Subcutaneous adipose tissue (tissue), 4 donors: ENCODE results near the gene WDR5B. TPM values are rescaled to one million over a fixed set of nuclear protein-coding genes. Genes with fewer than 3 reads are reported as not detected.

Experiments used
- CTCF ChIP-seq: fragments of 450-650 bp; IDR thresholded peaks from one replicate; pipeline ENCODE4 v1.5.1; 2016; ENCODE audit warnings: low read depth, mild to moderate bottlenecking, control low read depth, antibody characterized with exemption, moderate library complexity
- total RNA-seq, 4 donors: library from RNA; depleted of rRNA; stranded (reverse); fragments of >200 nt; gene quantifications; one replicate each; pipeline ENCODE4 v1.1.0, GENCODE V29; 2016

Gene WDR5B
- total RNA-seq, 4 donors from 2014 or later: 4.1 to 6.6 (median 6.1) TPM

GRCh38 chr3:122383771-122384697 lies 31.8 kb downstream of the WDR5B start, which contains the start of gene FAM162A:
Gene FAM162A, plus strand, starts transcription at chr3:122384182. Its CDS starts 84 bp downstream, at chr3:122384266.
- TF ChIP-seq CTCF: no peak

- no peak for TF ChIP-seq CTCF
Observed at GRCh38 chr3:122382888-122383666, 32.8 kb downstream of the WDR5B start, which contains the start of gene MIX23. Gene MIX23, minus strand, starts transcription at chr3:122383231. Its CDS starts 7 bp downstream, at chr3:122383224.

GRCh38 chr3:122377975-122378374 lies 37.9 kb downstream of the WDR5B start:
- TF ChIP-seq CTCF: no peak

- no peak for TF ChIP-seq CTCF
Observed at GRCh38 chr3:122374034-122374433, 41.8 kb downstream of the WDR5B start.

- TF ChIP-seq CTCF: no peak
Observed at GRCh38 chr3:122366379-122366749, 49.5 kb downstream of the WDR5B start.

- TF ChIP-seq CTCF: no peak
Observed at GRCh38 chr3:122365073-122365472, 50.8 kb downstream of the WDR5B start.

GRCh38 chr3:122364490-122364889 lies 51.4 kb downstream of the WDR5B start:
- no peak for TF ChIP-seq CTCF
